HG03103 (cell line): ENCODE data around the gene PRDX1.
A peak's percentile ranks its signal among the peaks of the same experiment; 100 is the strongest.

Experiments used
- ATAC-seq: cut with Tn5 transposase; IDR thresholded peaks from one replicate; pipeline ENCODE4 v1.9.1; 2021; ENCODE audit warnings: low read depth; ENCODE audit not compliant: unreplicated experiment

Gene PRDX1

GRCh38 chr1:45521413-45522323 lies at the start of gene PRDX1:
PRDX1 (minus strand) TSS chr1:45521884; CDS start chr1:45519043, 2,841 bp downstream.
- peak; percentile 75 for ATAC-seq

DNA sequence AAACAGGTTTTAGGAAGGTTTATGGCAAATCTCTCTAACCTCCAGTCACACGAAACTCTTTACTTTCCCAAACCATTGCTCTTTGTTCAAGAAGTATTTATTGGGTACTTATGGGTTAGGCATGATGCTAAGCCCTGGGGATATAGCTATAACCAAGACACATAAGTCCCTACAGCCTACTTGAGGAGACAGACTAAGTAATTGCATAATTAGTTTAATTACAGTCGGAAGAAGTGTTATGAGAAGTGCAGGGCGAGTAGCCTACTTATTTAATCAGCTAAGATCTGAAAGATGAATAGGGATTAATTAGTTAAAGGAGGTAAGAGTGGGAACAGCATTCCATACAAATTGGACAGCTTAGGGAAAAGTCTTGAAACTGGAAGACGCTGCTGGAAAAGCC lies 48.9 kb upstream of the PRDX1 start:
- no peak for ATAC-seq

DNA sequence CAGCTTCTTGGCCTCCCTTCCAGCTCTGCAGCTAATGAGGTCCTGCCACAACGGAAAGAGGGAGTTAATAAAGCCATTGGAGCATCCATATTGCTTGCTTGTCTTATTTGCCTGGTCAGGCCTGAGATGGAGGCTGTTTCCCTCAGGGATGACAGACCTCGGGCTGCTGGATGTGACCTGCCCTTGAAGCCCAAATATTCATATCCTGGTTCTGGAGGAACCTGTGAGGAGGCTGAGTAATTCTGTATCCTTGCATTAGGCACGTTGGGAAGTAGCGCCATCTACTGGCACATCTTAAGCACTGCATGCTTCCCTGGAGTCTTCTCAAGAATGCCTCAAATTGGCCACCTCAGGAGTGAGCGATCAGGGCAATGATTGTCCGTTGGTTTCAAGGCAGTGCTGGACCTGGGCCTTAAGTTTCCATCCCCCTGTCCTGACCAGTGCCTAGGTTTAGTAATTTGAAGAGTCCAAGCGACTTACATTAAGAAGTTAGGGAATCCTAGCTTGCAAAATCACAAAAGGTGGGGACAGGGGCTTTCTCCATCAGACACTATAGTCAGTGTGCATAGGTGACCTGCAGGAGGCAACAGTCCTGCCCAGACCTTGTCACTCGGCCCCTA lies 48.4 kb upstream of the PRDX1 start:
- no peak for ATAC-seq

DNA sequence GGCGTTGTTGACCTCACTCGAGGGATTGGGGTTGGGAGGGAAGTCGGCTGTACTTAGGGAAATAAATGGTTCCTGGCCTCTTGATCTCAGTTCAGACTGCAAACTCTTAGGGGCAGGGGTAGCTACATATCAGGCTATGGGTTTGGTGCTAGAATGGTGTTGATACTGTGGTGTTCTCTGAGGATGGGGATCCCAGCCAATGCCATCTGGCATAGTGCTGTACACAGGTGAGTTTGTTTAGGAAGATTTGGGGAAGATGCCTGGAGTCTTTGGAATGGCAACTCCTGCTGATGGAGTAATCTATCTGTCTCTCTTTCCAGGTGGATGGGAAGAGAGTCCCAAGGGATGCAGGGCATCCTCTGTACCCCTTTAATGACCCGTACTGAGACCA lies 47.9 kb upstream of the PRDX1 start:
- no peak for ATAC-seq

DNA sequence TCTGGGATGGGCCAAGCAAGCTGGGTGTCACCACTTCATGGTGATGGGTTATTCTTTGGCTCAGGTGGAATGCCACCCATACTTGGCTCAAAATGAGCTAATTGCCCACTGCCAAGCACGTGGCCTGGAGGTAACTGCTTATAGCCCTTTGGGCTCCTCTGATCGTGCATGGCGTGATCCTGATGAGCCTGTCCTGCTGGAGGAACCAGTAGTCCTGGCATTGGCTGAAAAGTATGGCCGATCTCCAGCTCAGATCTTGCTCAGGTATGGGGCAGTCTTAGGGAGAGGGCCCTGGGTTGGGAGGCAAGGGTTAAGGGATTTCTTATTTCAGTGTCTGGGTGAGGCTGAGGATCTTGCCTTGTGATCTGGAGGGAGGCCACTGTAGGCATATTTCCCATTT lies 46.7 kb upstream of the PRDX1 start:
- ATAC-seq: no peak

GRCh38 chr1:45567911-45568310 lies 46.2 kb upstream of the PRDX1 start:
- no peak for ATAC-seq

DNA sequence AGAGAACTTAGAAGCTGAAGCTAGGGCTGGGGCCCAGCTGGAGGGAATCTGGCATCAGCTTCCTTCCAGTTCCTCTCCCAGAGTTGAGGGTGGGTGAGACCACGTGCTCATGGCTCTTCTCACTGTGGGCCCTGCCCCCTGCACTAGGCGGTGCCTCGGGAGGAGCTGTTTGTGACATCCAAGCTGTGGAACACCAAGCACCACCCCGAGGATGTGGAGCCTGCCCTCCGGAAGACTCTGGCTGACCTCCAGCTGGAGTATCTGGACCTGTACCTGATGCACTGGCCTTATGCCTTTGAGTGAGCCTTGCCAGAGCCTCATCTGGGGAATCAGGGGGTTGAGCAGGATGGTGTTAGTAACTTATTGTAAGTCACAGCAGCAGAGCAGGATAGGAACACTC lies 45.0 kb upstream of the PRDX1 start:
- no peak for ATAC-seq

DNA sequence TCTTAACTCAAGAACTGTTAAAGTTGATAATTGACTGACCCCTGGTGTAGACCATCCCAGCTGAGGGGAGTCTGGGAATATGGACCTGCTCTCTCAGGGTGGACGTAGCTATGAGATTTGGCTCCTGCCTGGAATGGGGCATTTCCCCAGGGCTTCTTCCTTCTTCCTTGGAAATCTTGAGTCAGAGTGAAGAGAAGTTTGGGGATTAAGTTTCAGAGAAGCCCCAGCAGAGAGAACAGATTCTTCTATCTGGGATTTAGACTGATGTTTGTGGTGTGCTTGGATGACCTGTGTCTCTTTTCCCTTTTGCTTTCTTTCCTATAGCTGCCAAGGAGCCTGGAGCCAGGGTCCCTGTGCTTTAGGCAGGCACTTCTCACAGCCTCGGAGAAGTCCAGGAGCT lies 42.2 kb upstream of the PRDX1 start:
- no peak for ATAC-seq

GRCh38 chr1:45557422-45557944 lies 35.8 kb upstream of the PRDX1 start:
- no peak for ATAC-seq

GRCh38 chr1:45554198-45554597 lies 32.5 kb upstream of the PRDX1 start:
- no peak for ATAC-seq

GRCh38 chr1:45552331-45552730 lies 30.6 kb upstream of the PRDX1 start:
- no peak for ATAC-seq

GRCh38 chr1:45551684-45552083 lies 30.0 kb upstream of the PRDX1 start:
- no peak for ATAC-seq

GRCh38 chr1:45550401-45551351 lies 29.0 kb upstream of the PRDX1 start, which contains the start of gene AKR1A1:
AKR1A1 (plus strand) TSS chr1:45550826; CDS start chr1:45561795, 10,969 bp downstream.
- ATAC-seq: peak; percentile 88

DNA sequence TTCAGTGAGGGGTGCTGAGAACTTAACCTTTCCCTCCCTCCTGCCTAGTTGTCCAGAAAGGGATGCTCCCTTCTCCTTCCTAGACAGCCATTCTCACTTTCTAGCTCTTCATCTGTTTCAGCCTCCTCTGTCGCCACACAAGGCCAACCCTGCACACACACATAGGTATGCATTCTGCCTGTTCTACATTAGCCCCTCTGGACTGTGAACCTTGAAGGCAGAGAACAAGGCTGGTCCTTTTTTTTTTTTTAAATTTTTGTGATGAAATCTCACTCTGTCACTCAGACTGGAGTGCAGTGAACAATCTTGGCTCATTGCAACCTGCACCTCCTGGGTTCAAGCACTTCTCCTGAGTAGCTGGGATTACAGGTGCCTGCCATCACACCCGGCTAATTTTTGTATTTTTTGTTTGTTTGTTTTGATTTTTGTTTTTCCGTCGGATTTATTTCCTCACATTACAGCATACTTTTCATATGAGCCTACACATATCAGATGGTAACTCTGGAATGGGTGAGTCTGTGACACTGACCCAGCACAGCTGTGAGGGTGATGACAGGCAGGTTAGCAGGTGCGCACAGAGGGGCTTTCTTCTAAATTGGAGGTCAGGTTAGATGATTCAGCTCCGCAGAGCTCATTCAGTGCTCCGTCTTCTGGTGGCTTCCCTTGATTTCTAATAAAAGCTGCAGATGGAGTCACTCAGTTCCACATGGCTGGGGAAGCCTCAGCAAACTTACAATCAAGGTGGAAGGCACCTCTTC lies 24.0 kb upstream of the PRDX1 start:
- ATAC-seq: no peak

GRCh38 chr1:45545019-45545493 lies 23.4 kb upstream of the PRDX1 start:
- ATAC-seq: peak; percentile 49

DNA sequence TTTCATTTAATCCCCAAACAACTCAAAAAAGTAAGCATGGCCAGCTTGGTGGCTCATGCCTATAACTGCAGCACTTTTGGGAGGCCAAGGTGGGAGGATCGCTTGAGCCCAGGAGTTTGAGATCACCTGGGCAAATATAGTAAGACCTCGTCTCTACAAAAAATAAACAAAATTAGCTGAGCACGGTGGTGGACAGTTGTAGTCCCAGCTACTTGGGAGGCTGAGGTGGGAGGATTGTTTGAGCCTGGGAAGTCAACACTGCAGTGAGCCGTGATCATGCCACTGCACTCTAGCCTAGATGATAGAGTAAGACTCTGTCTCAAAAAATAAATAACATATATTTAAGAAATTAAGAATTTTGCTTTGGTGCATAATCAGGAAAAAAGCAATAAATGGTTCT lies 22.8 kb upstream of the PRDX1 start:
- no peak for ATAC-seq

DNA sequence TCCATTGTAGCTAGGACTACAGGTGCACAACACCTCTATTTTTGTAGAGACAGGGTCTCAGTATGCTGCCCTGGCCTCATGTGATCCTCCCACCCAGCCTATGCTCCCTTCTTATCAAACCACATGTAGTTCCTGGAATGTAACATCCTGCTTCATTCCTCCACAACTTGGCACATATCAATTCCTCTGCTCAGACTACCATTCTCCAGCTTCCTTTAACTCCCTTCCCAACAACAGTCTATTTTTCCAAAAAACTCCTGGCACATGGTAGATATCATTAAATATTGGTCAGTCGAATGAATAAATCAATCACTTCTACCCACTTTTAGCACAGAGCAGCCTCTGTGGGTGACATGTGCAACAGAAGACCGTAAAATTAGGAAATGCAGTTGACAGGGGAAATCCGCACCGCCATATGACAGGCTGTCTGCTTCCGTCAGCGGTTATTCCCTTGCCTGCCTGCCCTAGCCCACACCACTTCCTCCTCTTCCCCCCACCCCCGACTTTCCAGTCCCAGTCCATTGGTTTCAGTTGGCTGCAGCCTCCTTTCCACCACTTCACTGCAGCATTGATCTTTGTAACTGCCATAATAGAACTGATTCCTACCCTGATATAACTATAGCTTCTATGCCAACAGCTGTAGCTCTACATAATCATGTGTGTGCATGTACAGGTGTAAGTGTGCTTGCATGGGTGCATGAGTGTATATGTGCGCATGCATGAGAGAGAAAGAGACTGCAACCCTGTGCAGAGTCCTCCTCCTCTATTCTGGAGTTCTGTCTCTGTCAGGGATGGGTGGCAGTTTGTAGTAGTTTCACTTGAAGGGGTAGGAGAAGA lies 22.1 kb upstream of the PRDX1 start:
- no peak for ATAC-seq

GRCh38 chr1:45542591-45542990 lies 20.9 kb upstream of the PRDX1 start:
- no peak for ATAC-seq

- no peak for ATAC-seq
Measured at GRCh38 chr1:45541193-45541592, 19.5 kb upstream of the PRDX1 start.
